HEK293 (cell line): ENCODE data around the gene ZSCAN16.
A peak's percentile ranks its signal among the peaks of the same experiment; 100 is the strongest.

Experiments
- BCL11A ChIP-seq: fragments of 450-650 bp; formaldehyde crosslinking; IDR thresholded peaks from 2 replicates; pipeline ENCODE4 v1.5.1; 2016; ENCODE audit warnings: low read depth, missing biosample characterization, missing genetic modification characterization
- KLF10 ChIP-seq: fragments of 450-650 bp; IDR thresholded peaks from 2 replicates; pipeline ENCODE4 v1.5.1; 2018; ENCODE audit warnings: missing biosample characterization, mild to moderate bottlenecking, missing genetic modification characterization
- KLF9 ChIP-seq: fragments of 450-650 bp; formaldehyde crosslinking; IDR thresholded peaks from 2 replicates; pipeline ENCODE4 v1.5.1; 2016; ENCODE audit warnings: missing biosample characterization, missing genetic modification characterization, low read depth
- SETDB1 ChIP-seq: IDR thresholded peaks from one replicate; pipeline ENCODE4 v1.6.1; 2017; ENCODE audit warnings: mild to moderate bottlenecking, low read length, moderate library complexity, mixed read lengths; ENCODE audit not compliant: insufficient read length
- SP2 ChIP-seq: fragments of 450-650 bp; formaldehyde crosslinking; IDR thresholded peaks from 2 replicates; pipeline ENCODE4 v1.5.1; 2016; ENCODE audit warnings: missing biosample characterization, missing genetic modification characterization
- SP7 ChIP-seq: fragments of 450-650 bp; formaldehyde crosslinking; IDR thresholded peaks from 2 replicates; pipeline ENCODE4 v1.5.1; 2016; ENCODE audit warnings: missing biosample characterization, missing genetic modification characterization
- TSHZ1 ChIP-seq: fragments of 450-650 bp; formaldehyde crosslinking; IDR thresholded peaks from 2 replicates; pipeline ENCODE4 v1.5.1; 2016; ENCODE audit warnings: missing biosample characterization, missing genetic modification characterization, borderline replicate concordance
- YY1 ChIP-seq: fragments of 450-650 bp; formaldehyde crosslinking; IDR thresholded peaks from 2 replicates; pipeline ENCODE4 v1.5.1; 2018; ENCODE audit warnings: missing biosample characterization, missing genetic modification characterization
- ZNF157 ChIP-seq: fragments of 450-650 bp; formaldehyde crosslinking; IDR thresholded peaks from 2 replicates; pipeline ENCODE4 v1.5.1; 2016; ENCODE audit warnings: missing biosample characterization, missing genetic modification characterization
- ZNF202 ChIP-seq: fragments of 450-650 bp; formaldehyde crosslinking; IDR thresholded peaks from 2 replicates; pipeline ENCODE4 v1.5.1; 2016; ENCODE audit warnings: missing biosample characterization, missing genetic modification characterization, borderline replicate concordance
- ZNF239 ChIP-seq: fragments of 450-650 bp; formaldehyde crosslinking; IDR thresholded peaks from 2 replicates; pipeline ENCODE4 v1.5.1; 2016; ENCODE audit warnings: missing biosample characterization, missing genetic modification characterization
- ZNF514 ChIP-seq: fragments of 450-650 bp; formaldehyde crosslinking; IDR thresholded peaks from 2 replicates; pipeline ENCODE4 v1.5.1; 2016; ENCODE audit warnings: missing biosample characterization, missing genetic modification characterization
- ZNF521 ChIP-seq: fragments of 450-650 bp; formaldehyde crosslinking; IDR thresholded peaks from 2 replicates; pipeline ENCODE4 v1.5.1; 2017; ENCODE audit warnings: missing biosample characterization, mild to moderate bottlenecking, missing genetic modification characterization
- ZNF549 ChIP-seq: fragments of 450-650 bp; IDR thresholded peaks from 2 replicates; pipeline ENCODE4 v1.5.1; 2018; ENCODE audit warnings: missing biosample characterization, missing genetic modification characterization, mild to moderate bottlenecking, inconsistent platforms, moderate library complexity
- ZNF555 ChIP-seq: fragments of 450-650 bp; formaldehyde crosslinking; conservative IDR thresholded peaks from 2 replicates; pipeline ENCODE4 v1.5.1; 2017; ENCODE audit warnings: missing biosample characterization, mild to moderate bottlenecking, missing genetic modification characterization, inconsistent platforms
- ZNF596 ChIP-seq: fragments of 450-650 bp; IDR thresholded peaks from 2 replicates; pipeline ENCODE4 v1.5.0; 2018; ENCODE audit warnings: missing biosample characterization, mild to moderate bottlenecking, missing genetic modification characterization, moderate library complexity
- ZNF670 ChIP-seq: fragments of 450-650 bp; formaldehyde crosslinking; IDR thresholded peaks from 2 replicates; pipeline ENCODE4 v1.5.1; 2016; ENCODE audit warnings: missing biosample characterization, missing genetic modification characterization, low read depth
- ZNF776 ChIP-seq: fragments of 450-650 bp; formaldehyde crosslinking; IDR thresholded peaks from 2 replicates; pipeline ENCODE4 v1.5.0; 2017; ENCODE audit warnings: missing biosample characterization, missing genetic modification characterization, borderline replicate concordance
- ZNF777 ChIP-seq: fragments of 450-650 bp; formaldehyde crosslinking; IDR thresholded peaks from 2 replicates; pipeline ENCODE4 v1.5.1; 2017; ENCODE audit warnings: missing biosample characterization, missing genetic modification characterization, borderline replicate concordance
- ZNF830 ChIP-seq: fragments of 450-650 bp; IDR thresholded peaks from 2 replicates; pipeline ENCODE4 v1.5.0; 2018; ENCODE audit warnings: missing biosample characterization, missing genetic modification characterization, low read depth, mild to moderate bottlenecking, moderate library complexity
- ZSCAN23 ChIP-seq: fragments of 450-650 bp; formaldehyde crosslinking; IDR thresholded peaks from 2 replicates; pipeline ENCODE4 v1.5.1; 2016; ENCODE audit warnings: missing biosample characterization, missing genetic modification characterization
- TF ChIP-seq, protein P1 (sequence below): fragments of 450-650 bp; formaldehyde crosslinking; IDR thresholded peaks from 2 replicates; pipeline ENCODE4 v1.5.1; 2016; ENCODE audit warnings: missing biosample characterization, missing genetic modification characterization
- TF ChIP-seq, protein P2 (sequence below): fragments of 450-650 bp; formaldehyde crosslinking; IDR thresholded peaks from 2 replicates; pipeline ENCODE4 v1.5.1; 2016; ENCODE audit warnings: missing biosample characterization, missing genetic modification characterization, borderline replicate concordance
- TF ChIP-seq, protein P3 (sequence below): fragments of 450-650 bp; formaldehyde crosslinking; IDR thresholded peaks from 2 replicates; pipeline ENCODE4 v1.5.1; 2016; ENCODE audit warnings: missing biosample characterization, missing genetic modification characterization
- TF ChIP-seq, protein P4 (sequence below): fragments of 450-650 bp; formaldehyde crosslinking; conservative IDR thresholded peaks from 2 replicates; pipeline ENCODE4 v1.5.1; 2016; ENCODE audit warnings: low read depth, missing biosample characterization, missing genetic modification characterization

Gene ZSCAN16

DNA sequence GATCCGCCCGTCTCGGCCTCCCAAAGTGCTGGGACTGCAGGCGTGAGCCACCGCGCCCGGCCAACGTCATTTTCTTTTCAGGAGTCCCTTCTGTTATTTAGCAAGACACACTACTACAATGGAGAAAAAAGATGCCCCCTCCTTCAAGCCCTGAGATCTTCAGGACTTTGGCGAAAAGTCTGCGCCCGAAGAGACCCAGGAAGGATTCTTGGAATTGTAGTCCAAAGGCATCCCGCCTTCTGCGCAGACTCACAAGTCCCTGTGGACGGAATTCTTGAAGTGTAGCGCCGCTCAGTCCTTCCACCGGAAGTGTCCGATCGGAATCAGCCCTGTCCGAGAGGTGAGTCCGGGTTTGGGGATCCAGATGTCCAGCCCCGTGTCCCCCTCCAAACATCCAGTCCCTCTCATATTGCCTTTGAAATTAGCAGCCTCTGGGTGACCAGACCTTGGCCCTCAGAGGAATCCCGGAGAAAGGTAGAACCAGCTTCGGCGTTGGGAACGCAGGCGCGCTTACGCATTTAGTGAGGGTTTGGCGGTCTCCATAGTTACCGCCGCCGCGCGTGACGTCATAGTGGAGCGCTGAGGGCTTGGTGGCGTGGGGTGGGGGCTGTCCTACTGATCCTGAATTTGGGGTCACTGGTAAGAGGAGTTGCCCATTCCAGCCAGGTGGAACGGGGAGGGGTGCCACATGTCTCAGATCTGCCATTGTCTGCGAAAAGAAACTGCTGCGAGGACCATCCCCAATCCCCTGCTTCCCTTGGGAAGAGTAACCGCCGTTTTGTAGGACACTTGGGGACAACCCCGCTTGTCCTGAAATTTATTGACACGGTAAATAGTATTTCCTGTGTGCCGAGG is 43.6 kb upstream of the ZSCAN16 start (continued):
- TF ChIP-seq, protein P1, sequence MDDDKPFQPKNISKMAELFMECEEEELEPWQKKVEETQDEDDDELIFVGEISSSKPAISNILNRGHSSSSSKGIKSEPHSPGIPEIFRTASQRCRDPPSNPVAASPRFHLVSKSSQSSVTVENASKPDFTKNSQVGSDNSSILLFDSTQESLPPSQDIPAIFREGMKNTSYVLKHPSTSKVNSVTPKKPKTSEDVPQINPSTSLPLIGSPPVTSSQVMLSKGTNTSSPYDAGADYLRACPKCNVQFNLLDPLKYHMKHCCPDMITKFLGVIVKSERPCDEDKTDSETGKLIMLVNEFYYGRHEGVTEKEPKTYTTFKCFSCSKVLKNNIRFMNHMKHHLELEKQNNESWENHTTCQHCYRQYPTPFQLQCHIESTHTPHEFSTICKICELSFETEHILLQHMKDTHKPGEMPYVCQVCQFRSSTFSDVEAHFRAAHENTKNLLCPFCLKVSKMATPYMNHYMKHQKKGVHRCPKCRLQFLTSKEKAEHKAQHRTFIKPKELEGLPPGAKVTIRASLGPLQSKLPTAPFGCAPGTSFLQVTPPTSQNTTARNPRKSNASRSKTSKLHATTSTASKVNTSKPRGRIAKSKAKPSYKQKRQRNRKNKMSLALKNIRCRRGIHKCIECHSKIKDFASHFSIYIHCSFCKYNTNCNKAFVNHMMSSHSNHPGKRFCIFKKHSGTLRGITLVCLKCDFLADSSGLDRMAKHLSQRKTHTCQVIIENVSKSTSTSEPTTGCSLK (tag by site-specific recombination) = no peak
- TF ChIP-seq YY1 (peak; percentile 89), ZNF521 (no peak), TSHZ1 (tag by site-specific recombination) (peak; percentile 29; the same call in 1 of the 2 replicates), KLF9 (0 out of 2 replicates have a peak, but pooled peaks have one; percentile 13), ZSCAN23 (tag by site-specific recombination) (peak; percentile 66; the same call in 1 of the 2 replicates), ZNF830 (tag by site-specific recombination) (no peak), ZNF777 (no peak), ZNF202 (tag by site-specific recombination) (no peak), ZNF514 (tag by site-specific recombination) (no peak), ZNF549 (tag by site-specific recombination) (no peak), ZNF776 (tag by site-specific recombination) (no peak), ZNF596 (tag by site-specific recombination) (no peak), BCL11A (tag by site-specific recombination) (peak; percentile 51; the same call in 1 of the 2 replicates), KLF10 (peak; percentile 63; the same call in 1 of the 2 replicates), ZNF157 (tag by site-specific recombination) (no peak), SP2 (peak; percentile 72), SETDB1 (no peak), ZNF239 (no peak), ZNF670 (tag by site-specific recombination) (no peak), ZNF555 (tag by site-specific recombination) (no peak), SP7 (tag by site-specific recombination) (peak; percentile 94)
- TF ChIP-seq, protein P2, sequence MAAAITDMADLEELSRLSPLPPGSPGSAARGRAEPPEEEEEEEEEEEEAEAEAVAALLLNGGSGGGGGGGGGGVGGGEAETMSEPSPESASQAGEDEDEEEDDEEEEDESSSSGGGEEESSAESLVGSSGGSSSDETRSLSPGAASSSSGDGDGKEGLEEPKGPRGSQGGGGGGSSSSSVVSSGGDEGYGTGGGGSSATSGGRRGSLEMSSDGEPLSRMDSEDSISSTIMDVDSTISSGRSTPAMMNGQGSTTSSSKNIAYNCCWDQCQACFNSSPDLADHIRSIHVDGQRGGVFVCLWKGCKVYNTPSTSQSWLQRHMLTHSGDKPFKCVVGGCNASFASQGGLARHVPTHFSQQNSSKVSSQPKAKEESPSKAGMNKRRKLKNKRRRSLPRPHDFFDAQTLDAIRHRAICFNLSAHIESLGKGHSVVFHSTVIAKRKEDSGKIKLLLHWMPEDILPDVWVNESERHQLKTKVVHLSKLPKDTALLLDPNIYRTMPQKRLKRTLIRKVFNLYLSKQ (tag by site-specific recombination) = no peak
- TF ChIP-seq, protein P3, sequence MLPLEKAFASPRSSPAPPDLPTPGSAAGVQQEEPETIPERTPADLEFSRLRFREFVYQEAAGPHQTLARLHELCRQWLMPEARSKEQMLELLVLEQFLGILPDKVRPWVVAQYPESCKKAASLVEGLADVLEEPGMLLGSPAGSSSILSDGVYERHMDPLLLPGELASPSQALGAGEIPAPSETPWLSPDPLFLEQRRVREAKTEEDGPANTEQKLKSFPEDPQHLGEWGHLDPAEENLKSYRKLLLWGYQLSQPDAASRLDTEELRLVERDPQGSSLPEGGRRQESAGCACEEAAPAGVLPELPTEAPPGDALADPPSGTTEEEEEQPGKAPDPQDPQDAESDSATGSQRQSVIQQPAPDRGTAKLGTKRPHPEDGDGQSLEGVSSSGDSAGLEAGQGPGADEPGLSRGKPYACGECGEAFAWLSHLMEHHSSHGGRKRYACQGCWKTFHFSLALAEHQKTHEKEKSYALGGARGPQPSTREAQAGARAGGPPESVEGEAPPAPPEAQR (tag by site-specific recombination) = peak; percentile 77; the same call in 1 of the 2 replicates
- TF ChIP-seq, protein P4, sequence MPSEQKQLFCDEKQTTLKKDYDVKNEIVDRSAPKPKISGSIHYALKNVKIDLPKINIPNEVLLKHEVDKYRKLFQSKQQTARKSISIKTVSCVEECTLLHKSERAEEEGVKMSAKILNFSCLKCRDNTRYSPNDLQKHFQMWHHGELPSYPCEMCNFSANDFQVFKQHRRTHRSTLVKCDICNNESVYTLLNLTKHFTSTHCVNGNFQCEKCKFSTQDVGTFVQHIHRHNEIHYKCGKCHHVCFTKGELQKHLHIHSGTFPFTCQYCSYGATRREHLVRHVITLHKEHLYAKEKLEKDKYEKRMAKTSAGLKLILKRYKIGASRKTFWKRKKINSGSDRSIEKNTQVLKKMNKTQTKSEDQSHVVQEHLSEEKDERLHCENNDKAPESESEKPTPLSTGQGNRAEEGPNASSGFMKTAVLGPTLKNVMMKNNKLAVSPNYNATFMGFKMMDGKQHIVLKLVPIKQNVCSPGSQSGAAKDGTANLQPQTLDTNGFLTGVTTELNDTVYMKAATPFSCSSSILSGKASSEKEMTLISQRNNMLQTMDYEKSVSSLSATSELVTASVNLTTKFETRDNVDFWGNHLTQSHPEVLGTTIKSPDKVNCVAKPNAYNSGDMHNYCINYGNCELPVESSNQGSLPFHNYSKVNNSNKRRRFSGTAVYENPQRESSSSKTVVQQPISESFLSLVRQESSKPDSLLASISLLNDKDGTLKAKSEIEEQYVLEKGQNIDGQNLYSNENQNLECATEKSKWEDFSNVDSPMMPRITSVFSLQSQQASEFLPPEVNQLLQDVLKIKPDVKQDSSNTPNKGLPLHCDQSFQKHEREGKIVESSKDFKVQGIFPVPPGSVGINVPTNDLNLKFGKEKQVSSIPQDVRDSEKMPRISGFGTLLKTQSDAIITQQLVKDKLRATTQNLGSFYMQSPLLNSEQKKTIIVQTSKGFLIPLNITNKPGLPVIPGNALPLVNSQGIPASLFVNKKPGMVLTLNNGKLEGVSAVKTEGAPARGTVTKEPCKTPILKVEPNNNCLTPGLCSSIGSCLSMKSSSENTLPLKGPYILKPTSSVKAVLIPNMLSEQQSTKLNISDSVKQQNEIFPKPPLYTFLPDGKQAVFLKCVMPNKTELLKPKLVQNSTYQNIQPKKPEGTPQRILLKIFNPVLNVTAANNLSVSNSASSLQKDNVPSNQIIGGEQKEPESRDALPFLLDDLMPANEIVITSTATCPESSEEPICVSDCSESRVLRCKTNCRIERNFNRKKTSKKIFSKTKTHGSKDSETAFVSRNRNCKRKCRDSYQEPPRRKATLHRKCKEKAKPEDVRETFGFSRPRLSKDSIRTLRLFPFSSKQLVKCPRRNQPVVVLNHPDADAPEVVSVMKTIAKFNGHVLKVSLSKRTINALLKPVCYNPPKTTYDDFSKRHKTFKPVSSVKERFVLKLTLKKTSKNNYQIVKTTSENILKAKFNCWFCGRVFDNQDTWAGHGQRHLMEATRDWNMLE = peak; percentile 94
